Smooth muscle cell (in vitro differentiated cells): Measurements from ENCODE around the gene KLB. TPM values are rescaled to one million over a fixed set of nuclear protein-coding genes. Genes with fewer than 3 reads are reported as not detected.

Source experiments
- DNase-seq: peaks from one replicate; lab custom pipeline; 2025; ENCODE audit not compliant: unreplicated experiment; lab: John Stamatoyannopoulos, UW
- H2AFZ ChIP-seq: fragments of 200-600 bp; sonication (generic); 2 replicates; pipeline ENCODE4 v1.6.0; 2016; ENCODE audit warnings: antibody characterized with exemption, low read depth, mild to moderate bottlenecking
- H3F3A ChIP-seq: fragments of 200-600 bp; sonication (generic); 2 replicates; pipeline ENCODE4 v1.6.0; 2017; ENCODE audit warnings: antibody characterized with exemption, low read depth
- H3K27ac ChIP-seq: fragments of 200-600 bp; sonication (generic); 2 replicates; pipeline ENCODE4 v1.5.1; 2016; ENCODE audit warnings: low read depth, mild to moderate bottlenecking
- H3K27me3 ChIP-seq: fragments of 200-600 bp; sonication (generic); 2 replicates; pipeline ENCODE4 v1.6.1; 2016; ENCODE audit warnings: low read depth, mild to moderate bottlenecking
- H3K36me3 ChIP-seq: fragments of 200-600 bp; sonication (generic); 2 replicates; pipeline ENCODE4 v1.5.1; 2016; ENCODE audit warnings: low read depth
- H3K4me1 ChIP-seq: fragments of 200-600 bp; sonication (generic); 2 replicates; pipeline ENCODE4 v1.5.1; 2016; ENCODE audit warnings: low read depth
- H3K4me2 ChIP-seq: fragments of 200-600 bp; sonication (generic); 2 replicates; pipeline ENCODE4 v1.6.0; 2016; ENCODE audit warnings: mild to moderate bottlenecking
- H3K4me3 ChIP-seq: fragments of 200-600 bp; sonication (generic); 2 replicates; pipeline ENCODE4 v1.5.1; 2016; ENCODE audit warnings: mild to moderate bottlenecking
- H3K79me2 ChIP-seq: fragments of 200-600 bp; sonication (generic); 2 replicates; pipeline ENCODE4 v1.6.0; 2016; ENCODE audit warnings: low read depth, mild to moderate bottlenecking
- H3K9ac ChIP-seq: fragments of 200-600 bp; sonication (generic); 2 replicates; pipeline ENCODE4 v1.6.0; 2016; ENCODE audit warnings: low read depth
- H3K9me3 ChIP-seq: fragments of 200-600 bp; sonication (generic); replicated peaks from 2 replicates; pipeline ENCODE4 v1.5.1; 2016; ENCODE audit warnings: low read depth
- H4K20me1 ChIP-seq: fragments of 200-600 bp; sonication (generic); 2 replicates; pipeline ENCODE4 v1.6.0; 2016; ENCODE audit warnings: low read depth
- CTCF ChIP-seq: fragments of 200-600 bp; sonication (generic); IDR thresholded peaks from 2 replicates; pipeline ENCODE4 v1.5.1; 2017; ENCODE audit warnings: borderline replicate concordance, mild to moderate bottlenecking, antibody characterized with exemption; ENCODE audit not compliant: insufficient read depth, poor library complexity, severe bottlenecking
- WGBS: methylation state at CpG from one replicate; pipeline ENCODE4 v1.1.7; 2016; ENCODE audit warnings: low lambda C conversion rate; 5-methylcytosine and 5-hydroxymethylcytosine counted together
- polyA plus RNA-seq: library from polyadenylated mRNA; unstranded; fragments of >200 nt; fragmentation: Nextera tagmentation; extraction: Ambion mirVana; gene quantifications from 2 replicates; pipeline ENCODE4 v1.2.1, GENCODE V29; 2016
- total RNA-seq: library from RNA; depleted of rRNA; stranded (reverse); fragments of >200 nt; gene quantifications from 2 replicates; pipeline ENCODE4 v1.2.3, GENCODE V29; 2014

Gene KLB
- total and polyA plus RNA-seq, 2 experiments from 2014 or later: 0.04 TPM; not detected in 1

GRCh38 chr4:39383690-39384089 lies 23.0 kb upstream of the KLB start:
- WGBS: 96% methylated on average over 1 of the region's 1 CpG
- no peaks in the 10 kb centered on the region for H3K9me3 ChIP-seq
- H3K4me1 ChIP-seq: no peaks in the 10 kb centered on the region
- no peak overlapping the region for H3K4me3 ChIP-seq
- H3K27me3 ChIP-seq: no peaks in the 10 kb centered on the region
- H3F3A ChIP-seq: no peaks in the 10 kb centered on the region
- H3K4me2 ChIP-seq: no peak overlapping the region
- H3K36me3 ChIP-seq: no peaks in the 10 kb centered on the region
- H3K27ac ChIP-seq: no peak overlapping the region
- no peaks in the 10 kb centered on the region for H4K20me1 ChIP-seq
- H2AFZ ChIP-seq: no peak overlapping the region
- DNase-seq: no peak
- H3K9ac ChIP-seq: no peak overlapping the region
- no peak for TF ChIP-seq CTCF
- H3K79me2 ChIP-seq: no peaks in the 10 kb centered on the region

- Histone ChIP-seq H3K27ac (no peak overlapping the region), H3K9me3 (no peaks in the 10 kb centered on the region), H4K20me1 (no peaks in the 10 kb centered on the region), H3K9ac (no peak overlapping the region), H3K79me2 (no peaks in the 10 kb centered on the region), H2AFZ (no peak overlapping the region), H3K4me1 (no peaks in the 10 kb centered on the region), H3K4me3 (no peak overlapping the region), H3F3A (no peaks in the 10 kb centered on the region), H3K27me3 (no peaks in the 10 kb centered on the region), H3K4me2 (no peak overlapping the region), H3K36me3 (no peaks in the 10 kb centered on the region)
- 87% methylated on average over 11 of the region's 11 CpGs for WGBS
- no peak for DNase-seq
- no peak for TF ChIP-seq CTCF
Measured at GRCh38 chr4:39384563-39384962, 22.2 kb upstream of the KLB start.

GRCh38 chr4:39390603-39391002 lies 16.1 kb upstream of the KLB start:
- 89% methylated on average over 6 of the region's 6 CpGs for WGBS
- Histone ChIP-seq H3K9me3 (no peaks in the 10 kb centered on the region), H2AFZ (no peak overlapping the region)

More at GRCh38 chr4:39390603-39391002, 16.1 kb upstream of the KLB start:
- H3K4me2 ChIP-seq: no peak overlapping the region
- no peak overlapping the region for H3K9ac ChIP-seq
- DNase-seq: no peak
- no peaks in the 10 kb centered on the region for H3K4me1 ChIP-seq
- H4K20me1 ChIP-seq: no peaks in the 10 kb centered on the region
- H3K79me2 ChIP-seq: no peaks in the 10 kb centered on the region
- H3K27ac ChIP-seq: no peak overlapping the region
- H3K4me3 ChIP-seq: no peak overlapping the region
- H3F3A ChIP-seq: no peaks in the 10 kb centered on the region
- TF ChIP-seq CTCF: no peak
- no peaks in the 10 kb centered on the region for H3K27me3 ChIP-seq
- no peaks in the 10 kb centered on the region for H3K36me3 ChIP-seq
